ENCODE measurements around the gene DENND1C. TPM values are rescaled to one million over a fixed set of nuclear protein-coding genes. Genes with fewer than 3 reads are reported as not detected.

DENND1C gene
- total RNA-seq, 4 donors from 2014 or later = 0.27 to 1.2 (median 0.29) TPM; not detected in 1

GRCh38 chr19:6476896-6477431, 4.6 kb downstream of the DENND1C start:
- H3K27me3 ChIP-seq = peaks cover 29 to 46% (median 44%) of the 10 kb centered on the region in 3 donors

GRCh38 chr19:6476155-6476895, 5.3 kb downstream of the DENND1C start:
- Histone ChIP-seq H3K27me3 (peaks cover 29 to 44% (median 43%) of the 10 kb centered on the region in 3 donors), H3K9me3 (no peaks in the 10 kb centered on the region), H3K4me1 (no peaks in the 10 kb centered on the region), H3K36me3 (no peaks in the 10 kb centered on the region), H3K4me3 (peak overlapping the region; percentile 4 to 37 (median 26)), H3K27ac (no peak overlapping the region)
- ATAC-seq (peak in 1 of 2 donors; percentile 87), DNase-seq (peak in 1 of 2 donors; percentile 34)
- TF ChIP-seq POLR2A (IDR thresholded peaks at IDR 0.05) = no peak
- TF ChIP-seq CTCF (IDR thresholded peaks at IDR 0.05 in 4 of 5, conservative IDR thresholded peaks at IDR 0.05 in 1 of 5) = no peak
- intact Hi-C loops (cut with DNase I; ENCODE audit: low total_unique reads) (no loop called here), in situ Hi-C loops (cut with MboI; ENCODE audit: low sequenced_read_pairs in 4 of 4) (no loop called here)

More at GRCh38 chr19:6476896-6477431, 4.6 kb downstream of the DENND1C start:
- in situ Hi-C loops (cut with MboI; ENCODE audit: low sequenced_read_pairs in 4 of 4) = no loop called here
- H3K36me3 ChIP-seq = no peaks in the 10 kb centered on the region
- peak overlapping the region; percentile 4 to 37 (median 26) for H3K4me3 ChIP-seq
- no peak for DNase-seq
- H3K9me3 ChIP-seq = no peaks in the 10 kb centered on the region
- no peaks in the 10 kb centered on the region for H3K4me1 ChIP-seq
- H3K27ac ChIP-seq = no peak overlapping the region
- no peak for ATAC-seq
- intact Hi-C loops (cut with DNase I; ENCODE audit: low total_unique reads) = no loop called here
- TF ChIP-seq POLR2A (IDR thresholded peaks at IDR 0.05) (no peak), CTCF (IDR thresholded peaks at IDR 0.05 in 4 of 5, conservative IDR thresholded peaks at IDR 0.05 in 1 of 5) (no peak)

- H3K4me1 ChIP-seq = no peaks in the 10 kb centered on the region
- intact Hi-C loops (cut with DNase I; ENCODE audit: low total_unique reads) (no loop called here), in situ Hi-C loops (cut with MboI; ENCODE audit: low sequenced_read_pairs in 4 of 4) (no loop called here)
- DNase-seq (no peak), ATAC-seq (no peak)
- no peak overlapping the region for H3K4me3 ChIP-seq
- no peak for TF ChIP-seq POLR2A (IDR thresholded peaks at IDR 0.05)
- no peak for TF ChIP-seq CTCF (IDR thresholded peaks at IDR 0.05 in 4 of 5, conservative IDR thresholded peaks at IDR 0.05 in 1 of 5)
- no peaks in the 10 kb centered on the region for H3K36me3 ChIP-seq
- H3K27me3 ChIP-seq = peaks cover 29 to 44% (median 43%) of the 10 kb centered on the region in 3 donors
- H3K27ac ChIP-seq = no peak overlapping the region
- H3K9me3 ChIP-seq = no peaks in the 10 kb centered on the region
Measured at GRCh38 chr19:6475321-6476108, 6.1 kb downstream of the DENND1C start.

- in situ Hi-C loops (cut with MboI; ENCODE audit: low sequenced_read_pairs in 4 of 4) = no loop called here
- intact Hi-C loops (cut with DNase I; ENCODE audit: low total_unique reads) = no loop called here
- no peak overlapping the region for H3K27ac ChIP-seq
- peaks cover 29 to 37% (median 37%) of the 10 kb centered on the region in 3 donors for H3K27me3 ChIP-seq
- DNase-seq = no peak
- H3K4me3 ChIP-seq = no peak overlapping the region
- no peaks in the 10 kb centered on the region for H3K36me3 ChIP-seq
- H3K4me1 ChIP-seq = no peaks in the 10 kb centered on the region
- H3K9me3 ChIP-seq = no peaks in the 10 kb centered on the region
- TF ChIP-seq POLR2A (IDR thresholded peaks at IDR 0.05) (no peak), CTCF (IDR thresholded peaks at IDR 0.05 in 4 of 5, conservative IDR thresholded peaks at IDR 0.05 in 1 of 5) (no peak)
- no peak for ATAC-seq
Measured at GRCh38 chr19:6473647-6474046, 7.9 kb downstream of the DENND1C start.

All from gastrocnemius medialis (tissue), 4 donors.